SK-N-SH (cell line): ENCODE results near the gene TNPO1. TPM values are rescaled to one million over a fixed set of nuclear protein-coding genes. Genes with fewer than 3 reads are reported as not detected.

Experiments
- CTCF ChIA-PET: fragments of 300-600, 350-600 bp; formaldehyde crosslinking; extraction: SDS; loops from one replicate; lab custom pipeline; 2021; lab: Yijun Ruan, JAX
- POLR2A ChIA-PET: fragments of 350-600 bp; sonication (Branson Sonifier 250); formaldehyde crosslinking; extraction: SDS; loops from one replicate; lab custom pipeline; 2020; ENCODE audit warnings: antibody characterized with exemption, inconsistent platforms; lab: Yijun Ruan, JAX
- DNase-seq: peaks from one replicate; pipeline ENCODE4 v3.0.0; 2012
- H2AFZ ChIP-seq: fragments of 200-600 bp; sonication (generic); 2 replicates; pipeline ENCODE4 v1.8.1; 2016; ENCODE audit warnings: antibody characterized with exemption, mild to moderate bottlenecking, low read depth
- H3F3A ChIP-seq: fragments of 200-600 bp; sonication (generic); replicated peaks from 2 replicates; pipeline ENCODE3; 2016; ENCODE audit warnings: antibody characterized with exemption, mild to moderate bottlenecking; ENCODE audit not compliant: insufficient read depth
- H3K27ac ChIP-seq, 2 experiments: fragments of 200-500 bp in 1 of 2; fragments of 200-600 bp in 1 of 2; sonication (Bioruptor generic) in 1 of 2; sonication (generic), shearing (Covaris generic) in 1 of 2; 2 replicates each; pipeline versions ENCODE4 v1.5.1 to v1.6.1; 2014 to 2016; ENCODE audit warnings: low read depth in 2 of 2, inconsistent platforms in 1 of 2, low read length in 1 of 2, mild to moderate bottlenecking in 1 of 2, mixed read lengths in 1 of 2
- H3K27me3 ChIP-seq: fragments of 200-600 bp; sonication (generic), shearing (Covaris generic); 2 replicates; pipeline ENCODE4 v1.6.1; 2016; ENCODE audit warnings: mixed run types; ENCODE audit not compliant: insufficient read depth
- H3K36me3 ChIP-seq, 2 experiments: fragments of 200-500 bp in 1 of 2; fragments of 200-600 bp in 1 of 2; sonication (Bioruptor generic) in 1 of 2; sonication (generic) in 1 of 2; replicated peaks in 1 of 2; 2 replicates each; pipeline versions ENCODE3 to v1.5.1; 2014 to 2016; ENCODE audit warnings: low read length in 1 of 2, mild to moderate bottlenecking in 1 of 2; ENCODE audit not compliant: insufficient read depth in 2 of 2, control insufficient read depth in 1 of 2
- H3K4me1 ChIP-seq, 2 experiments: fragments of 200-500 bp in 1 of 2; fragments of 200-600 bp in 1 of 2; sonication (Bioruptor generic) in 1 of 2; sonication (generic), shearing (Covaris generic) in 1 of 2; 2 replicates each; pipeline versions ENCODE4 v1.5.1 to v1.6.1; 2014 to 2016; ENCODE audit warnings: low read depth in 1 of 2, low read length in 1 of 2, mixed run types in 1 of 2; ENCODE audit not compliant: insufficient read depth in 2 of 2, control insufficient read depth in 1 of 2
- H3K4me2 ChIP-seq: fragments of 200-600 bp; sonication (generic), shearing (Covaris generic); 2 replicates; pipeline ENCODE4 v1.6.1; 2017; ENCODE audit warnings: mixed run types
- H3K4me3 ChIP-seq, 2 experiments: fragments of 200-500 bp in 1 of 2; fragments of 200-600 bp in 1 of 2; sonication (Bioruptor generic) in 1 of 2; sonication (generic), shearing (Covaris generic) in 1 of 2; 2 replicates each; pipeline versions ENCODE4 v1.5.1 to v1.8.1; 2014 to 2016; ENCODE audit warnings: low read depth in 2 of 2, inconsistent platforms in 1 of 2, low read length in 1 of 2, mild to moderate bottlenecking in 1 of 2, mixed read lengths in 1 of 2, moderate library complexity in 1 of 2
- H3K79me2 ChIP-seq: fragments of 200-600 bp; sonication (generic); 2 replicates; pipeline ENCODE4 v1.8.1; 2017; ENCODE audit warnings: mild to moderate bottlenecking; ENCODE audit not compliant: insufficient read depth
- H3K9ac ChIP-seq: fragments of 200-600 bp; sonication (generic); 2 replicates; pipeline ENCODE4 v1.6.1; 2017; ENCODE audit warnings: mixed run types
- H3K9me2 ChIP-seq: fragments of 200-600 bp; sonication (generic); 2 replicates; pipeline ENCODE4 v1.6.1; 2017; ENCODE audit warnings: mixed run types
- H3K9me3 ChIP-seq: fragments of 200-600 bp; sonication (generic); 2 replicates; pipeline ENCODE4 v1.6.1; 2017; ENCODE audit warnings: mixed run types, mild to moderate bottlenecking, moderate library complexity
- H4K20me1 ChIP-seq: fragments of 200-600 bp; sonication (generic); 2 replicates; pipeline ENCODE4 v1.6.1; 2017; ENCODE audit warnings: mild to moderate bottlenecking, mixed run types; ENCODE audit not compliant: insufficient read depth
- CTCF ChIP-seq: fragments of 200-600 bp; sonication (generic); IDR thresholded peaks from 2 replicates; pipeline ENCODE4 v1.6.1; 2017; ENCODE audit warnings: antibody characterized with exemption, mild to moderate bottlenecking, moderate library complexity
- FOSL2 ChIP-seq: IDR thresholded peaks from 2 replicates; pipeline ENCODE4 v1.4.0; 2012; ENCODE audit warnings: low read depth, mild to moderate bottlenecking, moderate library complexity, borderline replicate concordance
- FOXJ3 ChIP-seq: sonication (generic); formaldehyde crosslinking; IDR thresholded peaks from 2 replicates; pipeline ENCODE4 v1.5.1; 2020; ENCODE audit warnings: mild to moderate bottlenecking, missing genetic modification reagents
- GABPA ChIP-seq: IDR thresholded peaks from 2 replicates; pipeline ENCODE4 v1.4.0; 2012; ENCODE audit warnings: low read depth, mild to moderate bottlenecking
- IRF3 ChIP-seq: fragments of 150-350 bp; IDR thresholded peaks from 2 replicates; pipeline ENCODE4 v1.6.1; 2016; ENCODE audit warnings: mild to moderate bottlenecking, low read depth, low read length
- MXI1 ChIP-seq: IDR thresholded peaks from 2 replicates; pipeline ENCODE4 v1.6.1; 2012; ENCODE audit warnings: mild to moderate bottlenecking, low read depth, low read length, improper control_type of control experiment
- PBX3 ChIP-seq: IDR thresholded peaks from 2 replicates; pipeline ENCODE4; 2012
- POLR2AphosphoS5 ChIP-seq: IDR thresholded peaks from 2 replicates; pipeline ENCODE4 v1.6.1; 2012; ENCODE audit warnings: low read depth, low read length
- RCOR1 ChIP-seq: fragments of 150-350 bp; IDR thresholded peaks from 2 replicates; pipeline ENCODE4 v1.6.1; 2017; ENCODE audit warnings: antibody characterized with exemption, low read length
- SMC3 ChIP-seq: IDR thresholded peaks from 2 replicates; pipeline ENCODE4 v1.6.1; 2012; ENCODE audit warnings: low read depth, low read length, improper control_type of control experiment
- TAF1 ChIP-seq: IDR thresholded peaks from 2 replicates; pipeline ENCODE4 v1.6.1; 2012; ENCODE audit warnings: low read depth, mild to moderate bottlenecking, low read length, moderate library complexity, borderline replicate concordance
- YY1 ChIP-seq: IDR thresholded peaks from 2 replicates; pipeline ENCODE4 v1.4.0; 2012; ENCODE audit warnings: low read depth, mild to moderate bottlenecking
- WGBS: methylation state at CpG from one replicate; pipeline ENCODE4 v1.1.6; 2017; ENCODE audit warnings: low lambda C conversion rate; 5-methylcytosine and 5-hydroxymethylcytosine counted together
- polyA plus RNA-seq, 3 experiments: library from polyadenylated mRNA; depleted of rRNA; stranded (reverse); fragments of >200 nt; gene quantifications; 2 replicates each; pipeline ENCODE4 v1.2.3, GENCODE V29; 2012

The TNPO1 gene
- polyA plus RNA-seq, 1 of the 3 experiments (the other 2 are of a cell fraction), result 19.9 TPM

- H3K4me3 ChIP-seq, result peak overlapping the region; percentile 86 to 95
- no peaks in the 10 kb centered on the region for H3K27me3 ChIP-seq
- H2AFZ ChIP-seq, result no peak overlapping the region
- peak overlapping the region; percentile 99 for H3K9ac ChIP-seq
- H3K79me2 ChIP-seq, result peaks cover 62% of the 10 kb centered on the region
- H3K36me3 ChIP-seq, result peaks cover 9 to 18% of the 10 kb centered on the region in 2 experiments
- H3F3A ChIP-seq, result peaks cover 22% of the 10 kb centered on the region
- H3K9me2 ChIP-seq, result no peaks in the 10 kb centered on the region
- H3K9me3 ChIP-seq, result no peaks in the 10 kb centered on the region
- peaks cover 16 to 23% of the 10 kb centered on the region in 2 experiments; a peak in 3 of 4 replicates for H3K4me1 ChIP-seq
- ChIA-PET POLR2A (interaction anchor here (1.0 to 3.8 kb wide), 12 partner anchors 16 to 498 kb away, joined by 3 to 40 read pairs (median 6); partner anchors contain the start of genes MRPS27 and PTCD2), CTCF (interaction anchor here (0.9 to 6.3 kb wide), 16 partner anchors 14 to 497 kb away, joined by 3 to 76 read pairs (median 4); partner anchors contain the start of genes FCHO2, MRPS27 and PTCD2)
- peaks cover 19% of the 10 kb centered on the region; the same call in 1 of the 2 replicates for H4K20me1 ChIP-seq
- H3K27ac ChIP-seq, result peak overlapping the region; percentile 98 to 99
- 5% methylated on average over 6 of the region's 6 CpGs for WGBS
- no peak for TF ChIP-seq FOSL2
- TF ChIP-seq TAF1, result no peak
- no peak for TF ChIP-seq IRF3
- TF ChIP-seq GABPA, result no peak
- TF ChIP-seq PBX3, result no peak
- TF ChIP-seq YY1, result peak; percentile 69; the same call in 1 of the 2 replicates
- no peak for TF ChIP-seq CTCF
- no peak for TF ChIP-seq FOXJ3 (CRISPR knock-in tag)
- TF ChIP-seq POLR2AphosphoS5, result 0 out of 2 replicates have a peak, but pooled peaks have one; percentile 16
- TF ChIP-seq MXI1, result no peak
- TF ChIP-seq SMC3, result no peak
- TF ChIP-seq RCOR1, result no peak
- DNase-seq, result no peak
- peak overlapping the region; percentile 82 for H3K4me2 ChIP-seq
Measured at GRCh38 chr5:72817671-72818266, 1.3 kb downstream of the TNPO1 start.
